ENCODE data around the gene UNC13D.

DNA sequence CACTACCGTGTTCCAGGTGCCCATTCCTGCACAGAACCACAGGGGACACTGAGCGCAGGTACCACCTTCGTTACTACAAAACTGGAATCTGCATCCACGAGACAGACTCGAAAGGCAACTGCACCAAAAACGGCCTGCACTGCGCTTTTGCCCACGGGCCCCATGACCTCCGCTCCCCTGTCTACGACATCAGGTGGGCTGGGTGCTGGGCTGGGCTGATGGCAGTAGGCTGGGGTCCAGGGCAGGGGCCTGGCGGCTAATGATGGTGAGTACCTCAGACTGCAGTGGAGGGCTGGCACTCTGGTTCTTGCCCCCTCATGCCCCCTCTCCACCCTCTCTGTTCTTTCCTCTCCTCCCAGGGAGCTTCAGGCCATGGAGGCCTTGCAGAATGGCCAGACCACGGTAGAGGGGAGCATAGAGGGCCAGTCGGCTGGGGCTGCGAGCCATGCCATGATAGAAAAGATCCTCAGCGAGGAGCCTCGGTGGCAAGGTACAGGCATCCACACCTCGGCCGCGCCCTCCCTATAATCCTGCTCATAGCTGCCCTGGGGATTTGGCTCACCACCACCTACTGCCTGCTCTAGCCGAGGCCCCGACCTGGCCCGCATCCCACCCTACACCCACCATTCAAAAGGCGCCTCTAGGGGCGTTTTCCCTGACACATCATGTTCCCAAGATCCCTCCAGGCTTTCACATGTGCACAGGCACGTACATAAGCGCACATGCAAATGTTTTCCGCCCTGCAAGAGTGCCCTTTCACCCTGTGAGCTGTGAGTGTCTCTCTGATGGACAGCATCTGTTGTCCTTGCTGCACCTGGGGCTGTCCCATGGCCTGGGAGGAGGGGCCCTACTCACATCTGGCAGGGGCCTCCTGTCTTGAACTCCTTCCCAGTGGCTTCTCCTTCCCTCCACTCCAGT lies 31.8 kb downstream of the UNC13D start:
- TF ChIP-seq, protein P1, sequence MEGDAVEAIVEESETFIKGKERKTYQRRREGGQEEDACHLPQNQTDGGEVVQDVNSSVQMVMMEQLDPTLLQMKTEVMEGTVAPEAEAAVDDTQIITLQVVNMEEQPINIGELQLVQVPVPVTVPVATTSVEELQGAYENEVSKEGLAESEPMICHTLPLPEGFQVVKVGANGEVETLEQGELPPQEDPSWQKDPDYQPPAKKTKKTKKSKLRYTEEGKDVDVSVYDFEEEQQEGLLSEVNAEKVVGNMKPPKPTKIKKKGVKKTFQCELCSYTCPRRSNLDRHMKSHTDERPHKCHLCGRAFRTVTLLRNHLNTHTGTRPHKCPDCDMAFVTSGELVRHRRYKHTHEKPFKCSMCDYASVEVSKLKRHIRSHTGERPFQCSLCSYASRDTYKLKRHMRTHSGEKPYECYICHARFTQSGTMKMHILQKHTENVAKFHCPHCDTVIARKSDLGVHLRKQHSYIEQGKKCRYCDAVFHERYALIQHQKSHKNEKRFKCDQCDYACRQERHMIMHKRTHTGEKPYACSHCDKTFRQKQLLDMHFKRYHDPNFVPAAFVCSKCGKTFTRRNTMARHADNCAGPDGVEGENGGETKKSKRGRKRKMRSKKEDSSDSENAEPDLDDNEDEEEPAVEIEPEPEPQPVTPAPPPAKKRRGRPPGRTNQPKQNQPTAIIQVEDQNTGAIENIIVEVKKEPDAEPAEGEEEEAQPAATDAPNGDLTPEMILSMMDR (conservative IDR thresholded peaks at IDR 0.05; ENCODE audit: low read length), result no peak
- TF ChIP-seq EZH2phosphoT487 (IDR thresholded peaks at IDR 0.05; ENCODE audit: borderline replicate concordance, low read depth, low read length), result no peak

Data from OCI-LY7 (cell line).